GM06990 (cell line): ENCODE measurements around the gene MICAL2.

Experiments used
- DNase-seq: peaks from one replicate; pipeline ENCODE4 v3.0.0-alpha.2; 2011; ENCODE audit not compliant: insufficient read length; ENCODE audit errors: extremely low read depth
- H3K27me3 ChIP-seq: replicated peaks from 2 replicates; pipeline ENCODE4 v1.6.0; 2011; ENCODE audit warnings: low read length; ENCODE audit not compliant: control insufficient read depth, insufficient read depth
- H3K36me3 ChIP-seq: 2 replicates; pipeline ENCODE4 v1.5.1; 2011; ENCODE audit warnings: low read length; ENCODE audit not compliant: control insufficient read depth, insufficient read depth
- H3K4me3 ChIP-seq: replicated peaks from 2 replicates; pipeline ENCODE4 v1.5.1; 2011; ENCODE audit warnings: low read depth, mild to moderate bottlenecking, control low read depth, low read length
- TF ChIP-seq, protein P1 (sequence below): IDR thresholded peaks from 2 replicates; pipeline ENCODE4 v1.5.1; 2011; ENCODE audit warnings: low read length, control low read depth, mild to moderate bottlenecking, inconsistent platforms; ENCODE audit not compliant: insufficient read depth, poor library complexity, severe bottlenecking

MICAL2 gene

DNA sequence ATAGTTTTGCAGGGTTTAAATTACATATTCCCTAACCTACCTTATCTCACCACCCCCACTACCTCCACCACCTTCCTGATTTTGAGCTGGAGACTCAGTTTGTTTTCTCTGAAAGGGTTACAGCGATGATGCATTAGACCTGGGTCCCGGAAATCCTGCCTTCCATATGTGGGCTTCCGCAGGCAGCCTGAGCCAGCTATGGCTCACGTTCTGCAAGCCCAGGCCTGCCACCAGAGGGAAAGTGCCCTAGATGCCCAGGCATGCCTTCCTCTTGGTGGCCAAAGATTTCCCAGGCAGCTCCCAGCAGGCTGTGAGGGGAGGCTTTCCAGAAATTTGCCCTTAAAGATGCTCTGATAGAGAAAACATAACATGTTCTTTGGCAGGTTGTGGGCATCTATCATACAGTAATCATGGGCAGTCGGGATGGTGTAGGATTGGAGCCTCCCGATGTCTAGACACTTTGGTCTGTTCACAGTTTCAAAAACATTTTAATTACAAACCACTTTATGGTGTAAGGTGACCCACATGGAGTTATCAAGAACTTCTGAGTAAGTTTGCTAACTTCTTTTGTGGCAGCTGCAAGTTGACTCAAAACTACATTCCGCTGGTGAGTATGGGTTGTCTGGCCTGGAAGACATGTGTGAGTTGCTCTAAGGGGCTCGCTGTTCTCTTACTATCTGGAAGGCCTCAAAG, 79.3 kb downstream of the MICAL2 start:
- TF ChIP-seq, protein P1, sequence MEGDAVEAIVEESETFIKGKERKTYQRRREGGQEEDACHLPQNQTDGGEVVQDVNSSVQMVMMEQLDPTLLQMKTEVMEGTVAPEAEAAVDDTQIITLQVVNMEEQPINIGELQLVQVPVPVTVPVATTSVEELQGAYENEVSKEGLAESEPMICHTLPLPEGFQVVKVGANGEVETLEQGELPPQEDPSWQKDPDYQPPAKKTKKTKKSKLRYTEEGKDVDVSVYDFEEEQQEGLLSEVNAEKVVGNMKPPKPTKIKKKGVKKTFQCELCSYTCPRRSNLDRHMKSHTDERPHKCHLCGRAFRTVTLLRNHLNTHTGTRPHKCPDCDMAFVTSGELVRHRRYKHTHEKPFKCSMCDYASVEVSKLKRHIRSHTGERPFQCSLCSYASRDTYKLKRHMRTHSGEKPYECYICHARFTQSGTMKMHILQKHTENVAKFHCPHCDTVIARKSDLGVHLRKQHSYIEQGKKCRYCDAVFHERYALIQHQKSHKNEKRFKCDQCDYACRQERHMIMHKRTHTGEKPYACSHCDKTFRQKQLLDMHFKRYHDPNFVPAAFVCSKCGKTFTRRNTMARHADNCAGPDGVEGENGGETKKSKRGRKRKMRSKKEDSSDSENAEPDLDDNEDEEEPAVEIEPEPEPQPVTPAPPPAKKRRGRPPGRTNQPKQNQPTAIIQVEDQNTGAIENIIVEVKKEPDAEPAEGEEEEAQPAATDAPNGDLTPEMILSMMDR = no peak
- DNase-seq = no peak
- Histone ChIP-seq H3K36me3 (no peaks in the 10 kb centered on the region), H3K4me3 (no peak overlapping the region), H3K27me3 (no peaks in the 10 kb centered on the region)

DNA sequence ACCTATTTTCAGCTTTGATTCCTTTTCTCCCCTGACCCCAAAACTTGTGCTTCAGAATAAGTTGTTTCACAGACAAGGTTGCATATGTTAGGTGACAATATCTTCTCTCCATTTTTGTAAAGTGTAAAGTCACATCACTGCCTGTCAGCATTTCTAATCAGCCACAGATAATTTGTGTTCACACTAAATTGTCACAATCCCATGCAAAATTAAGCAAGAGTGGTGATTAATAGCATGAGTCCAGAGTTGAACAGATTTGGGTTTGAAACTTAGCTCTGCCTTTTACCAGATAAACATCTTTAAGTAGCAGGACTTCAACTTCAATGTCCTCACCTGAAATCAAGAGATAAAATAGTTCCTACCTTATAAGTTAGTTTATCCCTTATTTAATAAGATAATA, 80.1 kb downstream of the MICAL2 start:
- no peaks in the 10 kb centered on the region for H3K36me3 ChIP-seq
- no peaks in the 10 kb centered on the region for H3K27me3 ChIP-seq
- no peak for DNase-seq
- TF ChIP-seq, protein P1 = no peak
- H3K4me3 ChIP-seq = no peak overlapping the region

DNA sequence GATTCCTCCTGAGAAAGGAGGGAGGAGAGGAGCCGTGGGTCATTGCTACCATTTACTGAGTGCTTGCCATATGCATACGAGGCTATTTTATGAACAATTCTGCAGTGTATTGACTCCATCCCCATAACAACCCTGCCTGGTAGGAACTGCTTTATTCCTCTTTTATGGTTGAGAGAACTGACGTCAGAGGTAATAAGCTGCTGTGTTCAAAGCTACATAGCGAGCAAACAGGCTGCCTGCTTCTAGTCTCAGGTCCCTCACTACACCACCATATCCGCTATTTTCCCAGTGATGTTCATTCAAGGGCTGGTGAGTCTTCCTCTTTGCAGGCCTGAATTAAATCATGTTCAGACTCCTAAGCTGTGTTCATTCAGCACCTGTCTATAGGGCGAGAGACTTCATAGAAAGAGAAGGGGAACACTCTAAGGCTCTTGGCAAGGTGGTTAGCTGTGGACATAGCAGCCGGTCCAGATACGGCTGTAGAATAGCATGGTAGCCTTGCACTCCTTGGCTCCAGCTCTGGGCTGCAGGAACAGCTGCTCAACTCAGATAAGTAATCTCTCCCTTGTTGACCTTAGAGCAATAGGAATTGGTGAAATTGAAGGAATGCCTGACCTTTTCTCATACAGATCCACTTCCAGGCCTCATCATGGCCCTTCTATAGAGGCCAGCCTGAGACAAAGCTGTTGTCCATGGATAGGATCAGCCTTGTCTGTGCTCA, 82.6 kb downstream of the MICAL2 start:
- Histone ChIP-seq H3K4me3 (no peak overlapping the region), H3K36me3 (no peaks in the 10 kb centered on the region), H3K27me3 (no peaks in the 10 kb centered on the region)
- TF ChIP-seq, protein P1 = no peak
- DNase-seq = no peak

DNA sequence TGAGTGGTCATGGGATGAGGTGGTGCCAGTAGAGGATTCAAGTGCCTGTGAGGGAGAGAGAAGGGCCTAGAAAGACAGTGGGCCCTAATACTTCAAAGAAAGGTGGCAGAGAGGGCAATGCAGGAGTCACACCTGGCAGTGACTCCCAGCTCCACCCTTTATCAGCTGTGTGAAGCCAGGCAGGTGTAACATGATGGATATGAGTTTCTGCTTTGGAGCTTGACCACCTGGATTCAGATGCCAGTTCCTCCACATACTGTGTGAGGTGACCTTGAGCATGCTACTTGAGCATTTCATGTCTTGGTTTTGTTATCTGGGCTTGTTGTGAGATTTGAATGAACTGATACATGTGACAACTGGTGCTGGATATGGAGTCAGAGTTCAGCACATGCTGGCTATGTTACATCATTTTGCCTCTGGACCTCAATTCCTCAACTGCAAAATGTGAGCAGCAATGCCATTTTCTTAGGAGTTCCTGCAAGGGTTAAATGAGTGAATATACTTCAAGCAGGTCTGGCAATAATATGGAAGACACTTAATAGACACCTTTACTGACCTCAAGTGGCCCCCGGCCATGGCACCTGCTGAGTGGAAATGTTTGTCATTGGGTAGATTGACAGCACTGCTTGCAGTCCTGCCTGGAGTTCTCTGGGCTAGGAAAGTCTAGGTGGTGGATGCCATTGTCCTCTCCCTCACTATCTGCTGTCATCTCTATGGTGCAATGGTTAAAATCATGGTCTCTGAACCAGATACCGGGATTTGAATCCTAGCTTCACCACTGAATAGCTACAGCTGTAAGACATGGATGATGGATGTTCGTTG, 83.3 kb downstream of the MICAL2 start:
- Histone ChIP-seq H3K4me3 (no peak overlapping the region), H3K27me3 (no peaks in the 10 kb centered on the region), H3K36me3 (no peaks in the 10 kb centered on the region)
- no peak for DNase-seq
- TF ChIP-seq, protein P1 = no peak

DNA sequence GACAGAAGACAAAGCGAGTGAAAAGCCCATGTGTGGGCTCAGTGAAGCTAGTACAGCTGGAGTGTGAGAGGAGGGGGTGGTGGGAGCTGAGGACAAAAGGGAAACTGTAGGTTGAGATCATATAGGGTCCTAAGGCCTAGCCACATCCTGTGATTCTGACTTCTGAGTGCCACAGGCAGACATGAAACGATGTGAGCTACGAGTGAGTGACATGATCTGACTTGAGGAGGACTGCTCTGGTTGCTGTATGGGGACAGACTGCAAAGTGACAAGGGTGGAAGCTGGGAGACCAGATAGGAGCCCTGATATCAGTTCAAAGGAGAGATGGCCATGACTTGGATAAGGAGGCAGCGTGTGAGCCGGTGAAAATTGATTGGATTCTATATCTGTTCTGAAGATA, 85.4 kb downstream of the MICAL2 start:
- TF ChIP-seq, protein P1 = no peak
- H3K27me3 ChIP-seq = no peaks in the 10 kb centered on the region
- H3K4me3 ChIP-seq = no peak overlapping the region
- no peaks in the 10 kb centered on the region for H3K36me3 ChIP-seq
- DNase-seq = no peak
